OCI-LY7 (cell line): ENCODE data around the gene EFNA2. TPM values are rescaled to one million over a fixed set of nuclear protein-coding genes. Genes with fewer than 3 reads are reported as not detected.

Experiments used
- BruUV-seq: library from RNA; stranded (reverse); fragments of 400-500 nt; replicated peaks from 2 replicates; lab custom pipeline; 2021; lab: Mats Ljungman, UMichigan
- CTCF ChIA-PET: fragments of 300-600 bp; sonication (Branson Sonifier 250); formaldehyde crosslinking; loops from one replicate; lab custom pipeline; 2022; ENCODE audit warnings: antibody characterized with exemption; ENCODE audit not compliant: unreplicated experiment; lab: Charles Lee
- POLR2A ChIA-PET: fragments of 300-600 bp; sonication (Branson Sonifier 250); formaldehyde crosslinking; loops from one replicate; lab custom pipeline; 2022; ENCODE audit warnings: antibody characterized with exemption; lab: Charles Lee
- DNase-seq: peaks from one replicate; pipeline ENCODE4 v3.0.0-alpha.2; 2015; ENCODE audit warnings: low spot score
- H2AFZ ChIP-seq: fragments of 200-600 bp; sonication (generic), shearing (Covaris generic); 2 replicates; pipeline ENCODE4 v1.6.1; 2014; ENCODE audit warnings: mild to moderate bottlenecking, antibody characterized with exemption, low read length, moderate library complexity
- H3K27ac ChIP-seq: fragments of 200-600 bp; sonication (generic); 2 replicates; pipeline ENCODE4 v1.5.1; 2014; ENCODE audit warnings: mixed run types, low read depth, mild to moderate bottlenecking, moderate library complexity, low read length, inconsistent platforms; ENCODE audit not compliant: poor library complexity, severe bottlenecking
- H3K36me3 ChIP-seq: fragments of 200-600 bp; sonication (generic); 2 replicates; pipeline ENCODE4 v1.6.1; 2014; ENCODE audit warnings: mild to moderate bottlenecking, antibody characterized with exemption, low read length, moderate library complexity, mixed read lengths; ENCODE audit not compliant: insufficient read depth
- H3K4me1 ChIP-seq: fragments of 200-600 bp; sonication (generic); 2 replicates; pipeline ENCODE4 v1.5.1; 2014; ENCODE audit warnings: mild to moderate bottlenecking, low read length; ENCODE audit not compliant: insufficient read depth, poor library complexity, severe bottlenecking
- H3K4me2 ChIP-seq: fragments of 200-600 bp; sonication (generic); 2 replicates; pipeline ENCODE4 v1.6.1; 2014; ENCODE audit warnings: mild to moderate bottlenecking, low read length
- H3K4me3 ChIP-seq: fragments of 200-600 bp; sonication (generic); 2 replicates; pipeline ENCODE4 v1.5.1; 2014; ENCODE audit warnings: mild to moderate bottlenecking, low read depth, low read length; ENCODE audit not compliant: poor library complexity, severe bottlenecking
- H3K79me2 ChIP-seq: fragments of 200-600 bp; sonication (generic); 2 replicates; pipeline ENCODE4 v1.6.1; 2016; ENCODE audit warnings: low read depth, mild to moderate bottlenecking, low read length, moderate library complexity, mixed read lengths; ENCODE audit not compliant: insufficient read depth
- H3K9me2 ChIP-seq: fragments of 200-600 bp; sonication (generic); 2 replicates; pipeline ENCODE4 v1.6.1; 2016; ENCODE audit warnings: mild to moderate bottlenecking, low read length, mixed read lengths; ENCODE audit not compliant: insufficient read depth
- H3K9me3 ChIP-seq: fragments of 200-600 bp; sonication (generic); 2 replicates; pipeline ENCODE4 v1.6.1; 2014; ENCODE audit warnings: mild to moderate bottlenecking, mixed run types, low read length, mixed read lengths
- H4K20me1 ChIP-seq: fragments of 200-600 bp; sonication (generic); 2 replicates; pipeline ENCODE4 v1.6.1; 2014; ENCODE audit warnings: mild to moderate bottlenecking, antibody characterized with exemption, low read length, moderate library complexity, mixed read lengths; ENCODE audit not compliant: insufficient read depth
- CTCF ChIP-seq: fragments of 200-600 bp; sonication (generic); conservative IDR thresholded peaks from 2 replicates; pipeline ENCODE4 v1.5.1; 2014; ENCODE audit warnings: mild to moderate bottlenecking, antibody characterized with exemption, low read length, moderate library complexity, mixed read lengths
- EZH2phosphoT487 ChIP-seq: fragments of 200-600 bp; sonication (generic); IDR thresholded peaks from 2 replicates; pipeline ENCODE4 v1.6.1; 2018; ENCODE audit warnings: low read depth, borderline replicate concordance, mild to moderate bottlenecking, mixed run types, antibody characterized with exemption, low read length, moderate library complexity, mixed read lengths
- intact Hi-C: fragments of 100-400 bp; cut with micrococcal nuclease; formaldehyde crosslinking; loops from one replicate; pipeline ENCODE4 v1.10.0; 2022; ENCODE audit not compliant: unreplicated experiment
- total RNA-seq, 2 experiments: library from RNA; depleted of rRNA in 1 of 2; stranded (reverse); fragments of >200 nt in 1 of 2; shearing (Covaris generic) in 1 of 2; gene quantifications; 2 replicates each; pipeline ENCODE4 v1.2.3, GENCODE V29; 2014 to 2022

Gene EFNA2
- total RNA-seq, 2 experiments from 2014 or later = not detected

GRCh38 chr19:1275976-1276627 lies 9.6 kb upstream of the EFNA2 start:
- Histone ChIP-seq H3K4me3 (peak overlapping the region; percentile 95), H3K79me2 (peaks cover 47% of the 10 kb centered on the region), H3K9me2 (no peaks in the 10 kb centered on the region), H3K4me1 (peaks cover 48% of the 10 kb centered on the region), H3K27ac (peak overlapping the region; percentile 92), H3K36me3 (peaks cover 91% of the 10 kb centered on the region), H3K4me2 (peak overlapping the region; percentile 100), H3K9me3 (no peaks in the 10 kb centered on the region), H4K20me1 (no peaks in the 10 kb centered on the region), H2AFZ (no peak overlapping the region; the same call in 1 of the 2 replicates)
- ChIA-PET POLR2A (no interaction called here), CTCF (no interaction called here)
- no peak for DNase-seq
- TF ChIP-seq EZH2phosphoT487 = no peak
- no peak for TF ChIP-seq CTCF
- BruUV-seq = no TSS peak
- intact Hi-C loops = loop anchor here (5.0 kb wide), 1 partner anchor 161 kb away; the partner anchor contains the start of gene RPS15

GRCh38 chr19:1276628-1277022 lies 9.0 kb upstream of the EFNA2 start:
- Histone ChIP-seq H3K79me2 (peaks cover 42% of the 10 kb centered on the region; the same call in 1 of the 2 replicates), H3K27ac (peak overlapping the region; percentile 92), H3K9me3 (no peaks in the 10 kb centered on the region), H4K20me1 (no peaks in the 10 kb centered on the region), H3K9me2 (no peaks in the 10 kb centered on the region), H3K4me2 (peak overlapping the region; percentile 100), H3K4me1 (peaks cover 43% of the 10 kb centered on the region), H3K36me3 (peaks cover 86% of the 10 kb centered on the region), H2AFZ (no peak overlapping the region), H3K4me3 (peak overlapping the region; percentile 95)
- intact Hi-C loops = loop anchor here (5.0 kb wide), 1 partner anchor 161 kb away; the partner anchor contains the start of gene RPS15
- ChIA-PET CTCF (no interaction called here), POLR2A (no interaction called here)
- TF ChIP-seq EZH2phosphoT487 (no peak), CTCF (no peak)
- BruUV-seq = no TSS peak
- DNase-seq = peak; percentile 84

- H3K9me3 ChIP-seq = no peaks in the 10 kb centered on the region
- no peak for DNase-seq
- peaks cover 39% of the 10 kb centered on the region for H3K4me1 ChIP-seq
- TF ChIP-seq EZH2phosphoT487 (no peak), CTCF (no peak)
- intact Hi-C loops = loop anchor here (5.0 kb wide), 1 partner anchor 160 kb away; the partner anchor contains the start of gene RPS15
- no peaks in the 10 kb centered on the region for H3K9me2 ChIP-seq
- peaks cover 38% of the 10 kb centered on the region; the same call in 1 of the 2 replicates for H3K79me2 ChIP-seq
- peaks cover 81% of the 10 kb centered on the region for H3K36me3 ChIP-seq
- peak overlapping the region; percentile 100 for H3K4me2 ChIP-seq
- H4K20me1 ChIP-seq = no peaks in the 10 kb centered on the region
- POLR2A ChIA-PET = no interaction called here
- H3K27ac ChIP-seq = peak overlapping the region; percentile 92
- peak overlapping the region; percentile 95 for H3K4me3 ChIP-seq
- CTCF ChIA-PET = no interaction called here
- H2AFZ ChIP-seq = no peak overlapping the region
- BruUV-seq = no TSS peak
These were observed 8.6 kb upstream of the EFNA2 start for GRCh38 chr19:1277061-1277460.
